HepG2 (cell line): ENCODE data around the gene DNAAF8. TPM values are rescaled to one million over a fixed set of nuclear protein-coding genes. Genes with fewer than 3 reads are reported as not detected.

ENCODE experiments used
- AGO2 ChIP-seq: fragments of 200-400 bp; formaldehyde crosslinking; optimal IDR thresholded peaks from 2 replicates; pipeline ENCODE3; 2017; ENCODE audit warnings: mild to moderate bottlenecking, low read depth, low read length, moderate library complexity
- ARID2 ChIP-seq: sonication (generic); formaldehyde crosslinking; IDR thresholded peaks from 2 replicates; pipeline ENCODE4 v1.8.1; 2022; ENCODE audit warnings: mild to moderate bottlenecking, missing genetic modification reagents, borderline replicate concordance
- ATF1 ChIP-seq: IDR thresholded peaks from 2 replicates; pipeline ENCODE4 v1.6.1; 2016; ENCODE audit warnings: mild to moderate bottlenecking, control low read depth
- EP300 ChIP-seq, 3 experiments: sonication (generic) in 1 of 3; formaldehyde crosslinking in 1 of 3; IDR thresholded peaks; 2 replicates each; pipeline versions ENCODE4 v1.5.1 to v1.6.1; 2011 to 2020; ENCODE audit warnings: low read depth in 2 of 3, low read length in 2 of 3, borderline replicate concordance in 1 of 3, improper control_type of control experiment in 1 of 3, mild to moderate bottlenecking in 1 of 3, missing genetic modification reagents in 1 of 3, moderate library complexity in 1 of 3
- HNRNPH1 ChIP-seq: fragments of 200-400 bp; formaldehyde crosslinking; optimal IDR thresholded peaks from 2 replicates; pipeline ENCODE3; 2017; ENCODE audit warnings: mild to moderate bottlenecking, low read depth, low read length
- JUND ChIP-seq: sonication (generic); formaldehyde crosslinking; IDR thresholded peaks from 2 replicates; pipeline ENCODE4 v1.8.0; 2022; ENCODE audit warnings: mild to moderate bottlenecking, missing genetic modification reagents
- NFE2L2 ChIP-seq: fragments of 150-350 bp; IDR thresholded peaks from 2 replicates; pipeline ENCODE4 v1.6.1; 2014; ENCODE audit warnings: low read length
- RBAK ChIP-seq: sonication (generic); formaldehyde crosslinking; IDR thresholded peaks from 2 replicates; pipeline ENCODE4 v1.5.1; 2020; ENCODE audit warnings: mild to moderate bottlenecking, missing genetic modification reagents
- RERE ChIP-seq: IDR thresholded peaks from 2 replicates; pipeline ENCODE4 v1.6.1; 2016; ENCODE audit warnings: low read depth, missing genetic modification reagents, missing compliant biosample characterization
- RNF219 ChIP-seq: sonication (generic); formaldehyde crosslinking; IDR thresholded peaks from 2 replicates; pipeline ENCODE4 v1.5.0; 2020; ENCODE audit warnings: mild to moderate bottlenecking, missing genetic modification reagents
- TMF1 ChIP-seq: sonication (generic); formaldehyde crosslinking; IDR thresholded peaks from 2 replicates; pipeline ENCODE4 v1.8.1; 2022; ENCODE audit warnings: low read depth, missing genetic modification reagents
- TOE1 ChIP-seq: sonication (generic); formaldehyde crosslinking; IDR thresholded peaks from 2 replicates; pipeline ENCODE4 v1.4.0; 2020; ENCODE audit warnings: mild to moderate bottlenecking, missing genetic modification reagents
- ZBTB26 ChIP-seq: IDR thresholded peaks from 2 replicates; pipeline ENCODE4 v1.6.1; 2016; ENCODE audit warnings: missing compliant biosample characterization, missing genetic modification reagents, borderline replicate concordance
- ZNF335 ChIP-seq: sonication (generic); formaldehyde crosslinking; IDR thresholded peaks from 2 replicates; pipeline ENCODE4 v1.4.0; 2020; ENCODE audit warnings: missing genetic modification reagents
- ZNF484 ChIP-seq: sonication (generic); formaldehyde crosslinking; IDR thresholded peaks from 2 replicates; pipeline ENCODE4 v1.5.1; 2020; ENCODE audit warnings: mild to moderate bottlenecking, low read depth, missing genetic modification reagents, borderline replicate concordance
- ZNF772 ChIP-seq: sonication (generic); formaldehyde crosslinking; IDR thresholded peaks from 2 replicates; pipeline ENCODE4 v1.5.0; 2020; ENCODE audit warnings: mild to moderate bottlenecking, missing genetic modification reagents
- ZNF850 ChIP-seq: sonication (generic); formaldehyde crosslinking; conservative IDR thresholded peaks from 2 replicates; pipeline ENCODE4 v1.9.0; 2021; ENCODE audit warnings: mild to moderate bottlenecking, missing genetic modification reagents
- ZSCAN31 ChIP-seq: sonication (generic); formaldehyde crosslinking; IDR thresholded peaks from 2 replicates; pipeline ENCODE4 v1.5.0; 2020; ENCODE audit warnings: low read depth, mild to moderate bottlenecking, missing genetic modification reagents
- ZSCAN5A ChIP-seq: sonication (generic); formaldehyde crosslinking; IDR thresholded peaks from 2 replicates; pipeline ENCODE4 v1.8.0; 2022; ENCODE audit warnings: mild to moderate bottlenecking, missing genetic modification reagents, borderline replicate concordance
- polyA plus RNA-seq, 8 experiments: library from polyadenylated mRNA; depleted of rRNA in 3 of 8; stranded (reverse) in 7 of 8; unstranded in 1 of 8; fragments of >200 nt; fragmentation: Illumina TruSeq in 4 of 8; extraction: Trizol in 4 of 8; gene quantifications; 2 replicates each; pipeline versions ENCODE4 v1.2.1 to v1.2.3, GENCODE V29; 2011 to 2016; ENCODE audit warnings: low read depth in 4 of 8, missing spikeins in 1 of 8, mixed read lengths in 1 of 8; ENCODE audit not compliant: insufficient read depth in 1 of 8
- total RNA-seq, 5 experiments: library from RNA; depleted of rRNA; stranded (reverse); fragments of >200 nt; fragmentation: Illumina TruSeq; extraction: Trizol; gene quantifications; 2 replicates each; pipeline ENCODE4 v1.2.3, GENCODE V29; 2016; ENCODE audit warnings: low read depth in 1 of 5

The DNAAF8 gene
- total and polyA plus RNA-seq, 2 of the 13 experiments (the other 11 are each of a cell fraction or from before 2014, with no cell fraction given), result 0.44 TPM; not detected in 1

- TF ChIP-seq EP300 (IDR thresholded peaks at IDR 0.05; ENCODE audit: low read depth in 2 of 2, low read length in 2 of 2) (no peak), EP300 (CRISPR knock-in tag; IDR thresholded peaks at IDR 0.05; ENCODE audit: borderline replicate concordance) (no peak; the same call in 1 of the 2 replicates), ZNF484 (CRISPR knock-in tag) (no peak), RNF219 (no peak), ZNF850 (CRISPR knock-in tag) (no peak), TOE1 (CRISPR knock-in tag) (no peak), HNRNPH1 (no peak), ZNF335 (CRISPR knock-in tag) (no peak), ZSCAN31 (CRISPR knock-in tag) (no peak), ZSCAN5A (no peak), ATF1 (CRISPR knock-in tag) (peak; percentile 52), ZNF772 (peak; percentile 23; the same call in 1 of the 2 replicates), ARID2 (CRISPR knock-in tag) (no peak), TMF1 (CRISPR knock-in tag) (no peak), AGO2 (peak; percentile 61), RBAK (CRISPR knock-in tag) (no peak), ZBTB26 (CRISPR knock-in tag) (no peak), RERE (CRISPR knock-in tag) (0 out of 2 replicates have a peak, but pooled peaks have one; percentile 20), NFE2L2 (no peak), JUND (CRISPR knock-in tag) (no peak)
These were observed at the start of gene DNAAF8, which contains the start of gene ANKS3 (continued) for GRCh38 chr16:4734063-4734729.
